HEK293 (cell line): ENCODE results near the gene RAPGEFL1.

ENCODE experiments used
- CTCF ChIA-PET: fragments of 350-600 bp; formaldehyde crosslinking; extraction: SDS; loops from one replicate; lab custom pipeline; 2021; ENCODE audit warnings: antibody characterized with exemption; lab: Yijun Ruan, JAX
- POLR2A ChIA-PET: fragments of 300-600 bp; formaldehyde crosslinking; extraction: SDS; loops from one replicate; lab custom pipeline; 2020; ENCODE audit warnings: antibody characterized with exemption, inconsistent platforms; lab: Yijun Ruan, JAX
- H3K27ac ChIP-seq: fragments of 200-500 bp; sonication (Bioruptor generic); 2 replicates; pipeline ENCODE4 v1.5.1; 2014; ENCODE audit warnings: low read depth, low read length, control low read depth, inconsistent platforms; ENCODE audit errors: extremely low read depth
- H3K36me3 ChIP-seq, 2 experiments: fragments of 200-500 bp in 1 of 2; sonication (Bioruptor generic) in 1 of 2; 1 replicate in 1 of 2; 2 replicates in 1 of 2; pipeline ENCODE4 v1.5.1; 2014 to 2017; ENCODE audit warnings: inconsistent platforms in 2 of 2, low read length in 2 of 2; ENCODE audit not compliant: control insufficient read depth in 2 of 2, insufficient read depth in 1 of 2
- H3K4me1 ChIP-seq: fragments of 200-500 bp; sonication (Bioruptor generic); 2 replicates; pipeline ENCODE4 v1.5.1; 2014; ENCODE audit warnings: mild to moderate bottlenecking, low read length, inconsistent platforms; ENCODE audit not compliant: control insufficient read depth, insufficient read depth
- H3K4me3 ChIP-seq: 2 replicates; pipeline ENCODE4 v1.5.1; 2011; ENCODE audit warnings: low read depth, mild to moderate bottlenecking, control low read depth, low read length, moderate library complexity
- H3K9me3 ChIP-seq: fragments of 200-500 bp; sonication (Bioruptor generic); 2 replicates; pipeline ENCODE4 v1.5.1; 2014; ENCODE audit warnings: low read depth, low read length, inconsistent platforms; ENCODE audit not compliant: control insufficient read depth, insufficient read depth
- AEBP2 ChIP-seq: fragments of 450-650 bp; formaldehyde crosslinking; IDR thresholded peaks from 2 replicates; pipeline ENCODE4 v1.5.1; 2016; ENCODE audit warnings: missing biosample characterization, missing genetic modification characterization, borderline replicate concordance
- GLIS2 ChIP-seq: fragments of 450-650 bp; formaldehyde crosslinking; IDR thresholded peaks from 2 replicates; pipeline ENCODE4 v1.5.1; 2016; ENCODE audit warnings: missing biosample characterization, missing genetic modification characterization
- HOXA7 ChIP-seq: sonication (generic); formaldehyde crosslinking; IDR thresholded peaks from 2 replicates; pipeline ENCODE4 v1.8.1; 2022; ENCODE audit warnings: missing genetic modification reagents, borderline replicate concordance
- SCRT2 ChIP-seq: fragments of 450-650 bp; formaldehyde crosslinking; IDR thresholded peaks from 2 replicates; pipeline ENCODE4 v1.5.1; 2016; ENCODE audit warnings: missing biosample characterization, missing genetic modification characterization
- SP2 ChIP-seq: fragments of 450-650 bp; formaldehyde crosslinking; IDR thresholded peaks from 2 replicates; pipeline ENCODE4 v1.5.1; 2016; ENCODE audit warnings: missing biosample characterization, missing genetic modification characterization
- ZNF10 ChIP-seq: fragments of 450-650 bp; formaldehyde crosslinking; IDR thresholded peaks from 2 replicates; pipeline ENCODE4 v1.5.1; 2017; ENCODE audit warnings: missing biosample characterization, missing genetic modification characterization
- ZNF292 ChIP-seq: fragments of 450-650 bp; formaldehyde crosslinking; IDR thresholded peaks from 2 replicates; pipeline ENCODE4 v1.5.1; 2016; ENCODE audit warnings: low read depth, missing biosample characterization, missing genetic modification characterization, borderline replicate concordance
- ZNF311 ChIP-seq: fragments of 450-650 bp; formaldehyde crosslinking; IDR thresholded peaks from 2 replicates; pipeline ENCODE4 v1.5.1; 2017; ENCODE audit warnings: missing biosample characterization, missing genetic modification characterization, borderline replicate concordance
- ZNF341 ChIP-seq: fragments of 450-650 bp; formaldehyde crosslinking; IDR thresholded peaks from 2 replicates; pipeline ENCODE4; 2016; ENCODE audit warnings: low read depth, missing biosample characterization, missing genetic modification characterization
- ZNF394 ChIP-seq: fragments of 450-650 bp; formaldehyde crosslinking; IDR thresholded peaks from 2 replicates; pipeline ENCODE4 v1.5.1; 2016; ENCODE audit warnings: missing biosample characterization, missing genetic modification characterization, mild to moderate bottlenecking, moderate library complexity, borderline replicate concordance
- ZNF521 ChIP-seq: fragments of 450-650 bp; formaldehyde crosslinking; IDR thresholded peaks from 2 replicates; pipeline ENCODE4 v1.5.1; 2017; ENCODE audit warnings: missing biosample characterization, mild to moderate bottlenecking, missing genetic modification characterization
- ZNF544 ChIP-seq: fragments of 450-650 bp; formaldehyde crosslinking; IDR thresholded peaks from 2 replicates; pipeline ENCODE4 v1.5.0; 2017; ENCODE audit warnings: missing biosample characterization, missing genetic modification characterization
- ZNF555 ChIP-seq: fragments of 450-650 bp; formaldehyde crosslinking; conservative IDR thresholded peaks from 2 replicates; pipeline ENCODE4 v1.5.1; 2017; ENCODE audit warnings: missing biosample characterization, mild to moderate bottlenecking, missing genetic modification characterization, inconsistent platforms
- ZNF560 ChIP-seq: fragments of 450-650 bp; formaldehyde crosslinking; IDR thresholded peaks from 2 replicates; pipeline ENCODE4 v1.5.1; 2017; ENCODE audit warnings: missing biosample characterization, missing genetic modification characterization, borderline replicate concordance
- ZNF621 ChIP-seq: fragments of 450-650 bp; formaldehyde crosslinking; IDR thresholded peaks from 2 replicates; pipeline ENCODE4 v1.5.1; 2017; ENCODE audit warnings: missing biosample characterization, missing genetic modification characterization
- ZNF629 ChIP-seq: fragments of 450-650 bp; formaldehyde crosslinking; IDR thresholded peaks from 2 replicates; pipeline ENCODE4 v1.5.1; 2017; ENCODE audit warnings: missing biosample characterization, missing genetic modification characterization
- ZNF654 ChIP-seq: fragments of 450-650 bp; formaldehyde crosslinking; IDR thresholded peaks from 2 replicates; pipeline ENCODE4 v1.5.1; 2016; ENCODE audit warnings: low read depth, missing biosample characterization, missing genetic modification characterization
- ZNF658 ChIP-seq: fragments of 450-650 bp; formaldehyde crosslinking; IDR thresholded peaks from 2 replicates; pipeline ENCODE4; 2016; ENCODE audit warnings: missing biosample characterization, missing genetic modification characterization
- ZNF747 ChIP-seq: fragments of 450-650 bp; formaldehyde crosslinking; IDR thresholded peaks from 2 replicates; pipeline ENCODE4 v1.5.1; 2016; ENCODE audit warnings: missing biosample characterization, missing genetic modification characterization
- ZNF830 ChIP-seq: fragments of 450-650 bp; IDR thresholded peaks from 2 replicates; pipeline ENCODE4 v1.5.0; 2018; ENCODE audit warnings: missing biosample characterization, missing genetic modification characterization, low read depth, mild to moderate bottlenecking, moderate library complexity
- TF ChIP-seq, protein P1 (sequence below): fragments of 450-650 bp; formaldehyde crosslinking; IDR thresholded peaks from 2 replicates; pipeline ENCODE4 v1.5.1; 2016; ENCODE audit warnings: missing biosample characterization, missing genetic modification characterization

RAPGEFL1 gene

DNA sequence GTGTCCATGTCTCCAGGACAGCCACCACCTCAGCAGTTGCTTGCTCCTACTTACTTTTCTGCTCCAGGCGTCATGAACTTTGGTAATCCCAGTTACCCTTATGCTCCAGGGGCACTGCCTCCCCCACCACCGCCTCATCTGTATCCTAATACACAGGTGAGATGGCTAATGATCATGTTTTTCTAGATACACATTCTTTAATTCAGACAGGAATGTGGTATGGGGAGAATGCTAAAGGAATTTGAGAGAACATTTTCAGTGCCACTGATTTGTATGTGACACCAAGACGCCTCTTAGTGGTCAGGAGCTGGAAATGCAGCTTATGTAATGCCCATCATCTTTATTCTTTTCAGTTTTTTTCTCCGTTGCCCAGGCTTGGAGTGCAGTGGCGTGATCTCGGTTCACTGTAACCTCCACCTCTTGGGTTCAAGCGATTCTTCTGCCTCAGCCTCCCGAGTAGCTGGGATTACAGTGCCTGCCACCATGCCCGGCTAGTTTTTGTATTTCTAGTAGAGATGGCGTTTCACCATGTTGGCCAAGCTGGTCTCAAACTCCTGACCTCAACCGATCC is 8.9 kb upstream of the RAPGEFL1 start:
- peak; percentile 78 for TF ChIP-seq ZNF654 (tag by site-specific recombination)
- TF ChIP-seq, protein P1, sequence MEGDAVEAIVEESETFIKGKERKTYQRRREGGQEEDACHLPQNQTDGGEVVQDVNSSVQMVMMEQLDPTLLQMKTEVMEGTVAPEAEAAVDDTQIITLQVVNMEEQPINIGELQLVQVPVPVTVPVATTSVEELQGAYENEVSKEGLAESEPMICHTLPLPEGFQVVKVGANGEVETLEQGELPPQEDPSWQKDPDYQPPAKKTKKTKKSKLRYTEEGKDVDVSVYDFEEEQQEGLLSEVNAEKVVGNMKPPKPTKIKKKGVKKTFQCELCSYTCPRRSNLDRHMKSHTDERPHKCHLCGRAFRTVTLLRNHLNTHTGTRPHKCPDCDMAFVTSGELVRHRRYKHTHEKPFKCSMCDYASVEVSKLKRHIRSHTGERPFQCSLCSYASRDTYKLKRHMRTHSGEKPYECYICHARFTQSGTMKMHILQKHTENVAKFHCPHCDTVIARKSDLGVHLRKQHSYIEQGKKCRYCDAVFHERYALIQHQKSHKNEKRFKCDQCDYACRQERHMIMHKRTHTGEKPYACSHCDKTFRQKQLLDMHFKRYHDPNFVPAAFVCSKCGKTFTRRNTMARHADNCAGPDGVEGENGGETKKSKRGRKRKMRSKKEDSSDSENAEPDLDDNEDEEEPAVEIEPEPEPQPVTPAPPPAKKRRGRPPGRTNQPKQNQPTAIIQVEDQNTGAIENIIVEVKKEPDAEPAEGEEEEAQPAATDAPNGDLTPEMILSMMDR (tag by site-specific recombination), result peak; percentile 52
- no peak for TF ChIP-seq ZNF521 (tag by site-specific recombination)
- TF ChIP-seq ZNF10 (tag by site-specific recombination), result 0 out of 2 replicates have a peak, but pooled peaks have one; percentile 27
- ChIA-PET CTCF (interaction anchor here (0.5 to 8.1 kb wide), 46 partner anchors 8 to 543 kb away, joined by 3 to 182 read pairs (median 4); partner anchors contain the start of genes CASC3, CSF3, MSL1 and RAPGEFL1), POLR2A (interaction anchor here (0.6 to 2.3 kb wide), 9 partner anchors 15 to 104 kb away, joined by 3 to 32 read pairs (median 4); partner anchors contain the start of genes CASC3 and MSL1)
- Histone ChIP-seq H3K36me3 (peaks cover 91 to 94% of the 10 kb centered on the region in 2 experiments), H3K4me1 (no peaks in the 10 kb centered on the region), H3K9me3 (no peaks in the 10 kb centered on the region), H3K27ac (peak overlapping the region; percentile 37; the same call in 1 of the 2 replicates), H3K4me3 (no peak overlapping the region)

DNA sequence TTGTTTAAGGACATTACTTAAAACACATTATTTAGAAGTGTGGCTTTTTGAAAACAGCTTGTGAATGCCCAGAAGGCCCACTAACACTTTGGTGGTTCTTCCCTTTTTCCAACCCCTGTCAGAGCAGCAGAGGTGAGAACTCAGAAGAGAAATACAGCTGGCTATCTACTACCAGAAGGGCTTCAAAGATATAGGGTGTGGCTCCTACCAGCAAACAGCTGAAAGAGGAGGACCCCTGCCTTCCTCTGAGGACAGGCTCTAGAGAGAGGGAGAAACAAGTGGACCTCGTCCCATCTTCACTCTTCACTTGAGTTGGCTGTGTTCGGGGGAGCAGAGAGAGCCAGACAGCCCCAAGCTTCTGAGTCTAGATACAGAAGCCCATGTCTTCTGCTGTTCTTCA is 6.9 kb upstream of the RAPGEFL1 start:
- no peaks in the 10 kb centered on the region for H3K9me3 ChIP-seq
- ChIA-PET CTCF (interaction anchor here (0.6 to 8.1 kb wide), 10 partner anchors 9 to 267 kb away, joined by 3 to 182 read pairs (median 6); partner anchors contain the start of gene CSF3), POLR2A (interaction anchor here (0.6 kb wide), 1 partner anchor 15 kb away, joined by 3 read pairs; no protein-coding TSS in a partner anchor)
- no peak overlapping the region for H3K27ac ChIP-seq
- no peaks in the 10 kb centered on the region for H3K4me1 ChIP-seq
- peaks cover 81 to 92% of the 10 kb centered on the region in 2 experiments for H3K36me3 ChIP-seq
- H3K4me3 ChIP-seq, result no peak overlapping the region
- TF ChIP-seq ZNF311 (tag by site-specific recombination), result no peak
- no peak for TF ChIP-seq ZNF394 (tag by site-specific recombination)
- TF ChIP-seq ZNF747 (tag by site-specific recombination), result no peak
- TF ChIP-seq ZNF621, result no peak
- TF ChIP-seq ZNF555 (tag by site-specific recombination), result no peak
- TF ChIP-seq HOXA7 (CRISPR knock-in tag), result no peak
- no peak for TF ChIP-seq ZNF830 (tag by site-specific recombination)
- no peak for TF ChIP-seq SCRT2 (tag by site-specific recombination)
- no peak for TF ChIP-seq ZNF560 (tag by site-specific recombination)
- no peak for TF ChIP-seq AEBP2 (tag by site-specific recombination)
- no peak for TF ChIP-seq ZNF544 (tag by site-specific recombination)
- no peak for TF ChIP-seq ZNF658
- no peak for TF ChIP-seq ZNF292 (tag by site-specific recombination)
- TF ChIP-seq ZNF629 (tag by site-specific recombination), result no peak
- TF ChIP-seq GLIS2 (tag by site-specific recombination), result no peak
- TF ChIP-seq ZNF341, result no peak
- TF ChIP-seq SP2, result no peak
